Cardiac muscle cell (in vitro differentiated cells and primary cell): Measurements from ENCODE around the gene HEG1. TPM values are rescaled to one million over a fixed set of nuclear protein-coding genes. Genes with fewer than 3 reads are reported as not detected.

Experiments
- DNase-seq, 2 donors: peaks; one replicate each; pipeline versions ENCODE4 v3.0.0 to v3.0.0-alpha.2; 2010 to 2017; ENCODE audit warnings: low read depth in 1 of 2, low spot score in 1 of 2
- H3K27ac ChIP-seq: fragments of 200-600 bp; sonication (generic); 2 replicates; pipeline ENCODE4 v1.5.1; 2016
- H3K27me3 ChIP-seq: fragments of 200-600 bp; sonication (generic); 2 replicates; pipeline ENCODE4 v1.6.0; 2016; ENCODE audit warnings: control low read depth
- H3K36me3 ChIP-seq: fragments of 200-600 bp; sonication (generic); 2 replicates; pipeline ENCODE4 v1.5.1; 2016; ENCODE audit warnings: control low read depth
- H3K4me1 ChIP-seq: fragments of 200-600 bp; sonication (generic); 2 replicates; pipeline ENCODE4 v1.8.1; 2017; ENCODE audit warnings: low read depth, mild to moderate bottlenecking, mixed run types
- H3K4me3 ChIP-seq: fragments of 200-600 bp; sonication (generic); 2 replicates; pipeline ENCODE4 v1.5.1; 2016; ENCODE audit warnings: mild to moderate bottlenecking
- H3K9me3 ChIP-seq: fragments of 200-600 bp; sonication (generic); 2 replicates; pipeline ENCODE4 v1.5.1; 2017; ENCODE audit warnings: low read depth, mild to moderate bottlenecking, control low read depth
- CTCF ChIP-seq: IDR thresholded peaks from 2 replicates; pipeline ENCODE4 v1.5.1; 2012; ENCODE audit warnings: low read depth, mild to moderate bottlenecking, low read length
- polyA plus RNA-seq: library from polyadenylated mRNA; unstranded; fragments of >200 nt; fragmentation: Nextera tagmentation; extraction: Ambion mirVana; gene quantifications from 2 replicates; pipeline ENCODE4 v1.2.1, GENCODE V29; 2016
- total RNA-seq: library from RNA; depleted of rRNA; stranded (reverse); fragments of >200 nt; gene quantifications from 2 replicates; pipeline ENCODE4 v1.2.3, GENCODE V29; 2016

The HEG1 gene
- total and polyA plus RNA-seq, 2 experiments from 2014 or later = 17.4 to 42.7 TPM

- Histone ChIP-seq H3K4me1 (peaks cover 61% of the 10 kb centered on the region), H3K27me3 (no peaks in the 10 kb centered on the region), H3K27ac (peak overlapping the region; percentile 50), H3K9me3 (no peaks in the 10 kb centered on the region), H3K4me3 (no peak overlapping the region), H3K36me3 (peaks cover 22% of the 10 kb centered on the region)
- TF ChIP-seq CTCF = no peak
- DNase-seq = no peak
Observed at GRCh38 chr3:124999897-125000435, 55.8 kb downstream of the HEG1 start.

GRCh38 chr3:124999317-124999716 is 56.5 kb downstream of the HEG1 start:
- Histone ChIP-seq H3K27ac (peak overlapping the region; percentile 50), H3K9me3 (no peaks in the 10 kb centered on the region), H3K27me3 (no peaks in the 10 kb centered on the region), H3K4me1 (peaks cover 55% of the 10 kb centered on the region), H3K36me3 (peaks cover 25% of the 10 kb centered on the region), H3K4me3 (no peak overlapping the region)
- no peak for DNase-seq
- TF ChIP-seq CTCF = no peak

GRCh38 chr3:124998247-124998630 is 57.6 kb downstream of the HEG1 start:
- no peak for TF ChIP-seq CTCF
- no peaks in the 10 kb centered on the region for H3K9me3 ChIP-seq
- H3K4me3 ChIP-seq = no peak overlapping the region
- no peaks in the 10 kb centered on the region for H3K27me3 ChIP-seq
- no peak for DNase-seq
- H3K4me1 ChIP-seq = peaks cover 46% of the 10 kb centered on the region
- H3K27ac ChIP-seq = peak overlapping the region; percentile 80
- H3K36me3 ChIP-seq = peaks cover 28% of the 10 kb centered on the region

- no peak for DNase-seq
- Histone ChIP-seq H3K9me3 (no peaks in the 10 kb centered on the region), H3K27ac (peak overlapping the region; percentile 80), H3K27me3 (no peaks in the 10 kb centered on the region), H3K36me3 (peaks cover 31% of the 10 kb centered on the region), H3K4me3 (no peak overlapping the region), H3K4me1 (peaks cover 40% of the 10 kb centered on the region)
- TF ChIP-seq CTCF = no peak
Observed at GRCh38 chr3:124997303-124998246, 58.2 kb downstream of the HEG1 start.

GRCh38 chr3:124995460-124995994 is 60.3 kb downstream of the HEG1 start:
- Histone ChIP-seq H3K36me3 (peaks cover 34% of the 10 kb centered on the region), H3K27me3 (no peaks in the 10 kb centered on the region), H3K4me3 (no peak overlapping the region), H3K9me3 (no peaks in the 10 kb centered on the region), H3K27ac (no peak overlapping the region), H3K4me1 (peaks cover 23% of the 10 kb centered on the region)
- TF ChIP-seq CTCF = peak; percentile 46
- DNase-seq = peak; percentile 58 to 61
